Endothelial cell of umbilical vein (primary cell): ENCODE measurements around the gene CLIP2. TPM values are rescaled to one million over a fixed set of nuclear protein-coding genes. Genes with fewer than 3 reads are reported as not detected.

ENCODE experiments used
- BruUV-seq: library from RNA; stranded (reverse); fragments of 400-500 nt; replicated peaks from 2 replicates; lab custom pipeline; 2021; lab: Mats Ljungman, UMichigan
- CTCF ChIA-PET: fragments of 300-600, 350-600 bp; sonication (Branson Sonifier 250); formaldehyde crosslinking; loops from one replicate; lab custom pipeline; 2021; ENCODE audit warnings: antibody characterized with exemption, inconsistent platforms; lab: Charles Lee
- POLR2A ChIA-PET: fragments of 300-600, 350-600 bp; sonication (Branson Sonifier 250); formaldehyde crosslinking; loops from one replicate; lab custom pipeline; 2021; ENCODE audit warnings: antibody characterized with exemption, inconsistent platforms; lab: Charles Lee
- DNase-seq: peaks from one replicate; pipeline ENCODE4 v3.0.0-alpha.2; 2011; ENCODE audit warnings: low read depth, low spot score
- FAIRE-seq: peaks from 2 replicates; lab custom pipeline; 2011; peaks lifted over from hg19 to GRCh38; lab: Jason Lieb, UNC
- H2AFZ ChIP-seq: 2 replicates; pipeline ENCODE4 v1.6.0; 2012; ENCODE audit warnings: low read depth, low read length, control low read depth, inconsistent platforms
- H3K27ac ChIP-seq: 2 replicates; pipeline ENCODE4 v1.5.1; 2011; ENCODE audit warnings: low read depth, mild to moderate bottlenecking, control low read depth, low read length, moderate library complexity; ENCODE audit not compliant: insufficient read depth
- H3K27me3 ChIP-seq, 2 experiments: 2 replicates each; pipeline versions ENCODE4 v1.6.0 to v1.6.1; 2011; ENCODE audit warnings: low read length in 2 of 2, mixed read lengths in 1 of 2; ENCODE audit not compliant: control insufficient read depth in 2 of 2, insufficient read depth in 2 of 2
- H3K36me3 ChIP-seq, 2 experiments: 2 replicates in 1 of 2; 3 replicates in 1 of 2; pipeline ENCODE4 v1.5.1; 2011; ENCODE audit warnings: low read length in 2 of 2, mild to moderate bottlenecking in 1 of 2, moderate library complexity in 1 of 2; ENCODE audit not compliant: control insufficient read depth in 2 of 2, insufficient read depth in 2 of 2; ENCODE audit errors: extremely low read depth in 1 of 2
- H3K4me1 ChIP-seq: 3 replicates; pipeline ENCODE4 v1.5.1; 2011; ENCODE audit warnings: mild to moderate bottlenecking, low read length; ENCODE audit not compliant: control insufficient read depth, insufficient read depth; ENCODE audit errors: extremely low read depth
- H3K4me2 ChIP-seq: 2 replicates; pipeline ENCODE4 v1.6.1; 2011; ENCODE audit warnings: low read length, control low read depth, mixed read lengths; ENCODE audit not compliant: insufficient read depth
- H3K4me3 ChIP-seq, 3 experiments: fragments of 200-600 bp in 1 of 3; sonication (generic), shearing (Covaris generic) in 1 of 3; replicated peaks in 1 of 3; 2 replicates each; pipeline ENCODE4 v1.5.1; 2011 to 2016; ENCODE audit warnings: control low read depth in 3 of 3, low read length in 3 of 3, mild to moderate bottlenecking in 2 of 3, inconsistent platforms in 1 of 3, low read depth in 1 of 3, moderate library complexity in 1 of 3; ENCODE audit not compliant: insufficient read depth in 1 of 3
- H3K79me2 ChIP-seq: 2 replicates; pipeline ENCODE4 v1.6.0; 2012; ENCODE audit warnings: low read length, inconsistent platforms; ENCODE audit not compliant: control insufficient read depth, insufficient read depth
- H3K9ac ChIP-seq: replicated peaks from 2 replicates; pipeline ENCODE3; 2011; ENCODE audit warnings: low read length, control low read depth; ENCODE audit not compliant: insufficient read depth; ENCODE audit errors: extremely low read depth
- H3K9me1 ChIP-seq: replicated peaks from 3 replicates; pipeline ENCODE4 v1.6.0; 2011; ENCODE audit warnings: mild to moderate bottlenecking, low read length; ENCODE audit not compliant: control insufficient read depth, insufficient read depth; ENCODE audit errors: extremely low read depth
- H3K9me3 ChIP-seq: replicated peaks from 2 replicates; pipeline ENCODE4 v1.5.1; 2012; ENCODE audit warnings: low read length, inconsistent platforms; ENCODE audit not compliant: control insufficient read depth, insufficient read depth
- H4K20me1 ChIP-seq: replicated peaks from 2 replicates; pipeline ENCODE3; 2011; ENCODE audit warnings: mild to moderate bottlenecking, low read length; ENCODE audit not compliant: control insufficient read depth, insufficient read depth; ENCODE audit errors: extremely low read depth
- CTCF ChIP-seq, 2 donors: IDR thresholded peaks; 1 replicate in 1 of 2; 2 replicates in 1 of 2; pipeline ENCODE4 v1.5.1; 2011; ENCODE audit warnings: low read length in 2 of 2, mild to moderate bottlenecking in 2 of 2, moderate library complexity in 2 of 2, control low read depth in 1 of 2, inconsistent platforms in 1 of 2, low read depth in 1 of 2; ENCODE audit not compliant: insufficient read depth in 1 of 2; ENCODE audit errors: extremely low read depth in 1 of 2
- EZH2 ChIP-seq: IDR thresholded peaks from 2 replicates; pipeline ENCODE4 v1.6.1; 2012; ENCODE audit warnings: borderline replicate concordance, low read depth, mild to moderate bottlenecking, moderate library complexity, low read length, inconsistent platforms; ENCODE audit not compliant: severe bottlenecking
- FOS ChIP-seq: IDR thresholded peaks from 2 replicates; pipeline ENCODE4 v1.6.1; 2011; ENCODE audit warnings: mild to moderate bottlenecking, low read length, moderate library complexity, borderline replicate concordance; ENCODE audit not compliant: insufficient read depth
- GATA2 ChIP-seq: IDR thresholded peaks from 2 replicates; pipeline ENCODE4 v1.7.0; 2011; ENCODE audit warnings: low read depth, mild to moderate bottlenecking, moderate library complexity, mixed read lengths, low read length; ENCODE audit not compliant: insufficient read length, insufficient read depth
- JUN ChIP-seq: IDR thresholded peaks from 2 replicates; pipeline ENCODE4 v1.6.1; 2011; ENCODE audit warnings: borderline replicate concordance, low read depth; ENCODE audit not compliant: insufficient read length, insufficient read depth
- MAX ChIP-seq: IDR thresholded peaks from 2 replicates; pipeline ENCODE4 v1.6.1; 2011; ENCODE audit not compliant: insufficient read depth, insufficient read length
- MYC ChIP-seq: IDR thresholded peaks from one replicate; pipeline ENCODE4 v1.6.1; 2011; ENCODE audit warnings: mild to moderate bottlenecking, low read depth, low read length
- POLR2A ChIP-seq: IDR thresholded peaks from 2 replicates; pipeline ENCODE4 v1.6.1; 2012; ENCODE audit warnings: low read depth, mild to moderate bottlenecking, control low read depth, low read length
- POLR2AphosphoS5 ChIP-seq: IDR thresholded peaks from 2 replicates; pipeline ENCODE4 v1.6.1; 2012; ENCODE audit warnings: low read depth, mild to moderate bottlenecking, control low read depth, low read length, moderate library complexity; ENCODE audit not compliant: insufficient read depth
- dilution Hi-C: fragments of 300-500 bp; cut with MboI; formaldehyde crosslinking; loops from one replicate; pipeline ENCODE4 v1.15.0; 2019; ENCODE audit warnings: low sequenced_read_pairs; ENCODE audit not compliant: extremely low pct_ligation_motif_present
- intact Hi-C: fragments of 100-400 bp; cut with micrococcal nuclease; formaldehyde crosslinking; loops from one replicate; pipeline ENCODE4 v1.10.0; 2022
- polyA plus RNA-seq, 4 experiments: library from polyadenylated mRNA; depleted of rRNA in 3 of 4; stranded (reverse) in 3 of 4; unstranded in 1 of 4; fragments of >200 nt; gene quantifications; 2 replicates each; pipeline versions ENCODE4 v1.2.1 to v1.2.3, GENCODE V29; 2011 to 2012; ENCODE audit warnings: missing spikeins in 1 of 4
- total RNA-seq: library from RNA; stranded (reverse); gene quantifications from 2 replicates; pipeline ENCODE4 v1.2.3, GENCODE V29; 2021

The CLIP2 gene
- total and polyA plus RNA-seq, 2 donors (not counting 3 experiments of a cell fraction or from before 2014, with no cell fraction given): 8.3 to 37.1 TPM

DNA sequence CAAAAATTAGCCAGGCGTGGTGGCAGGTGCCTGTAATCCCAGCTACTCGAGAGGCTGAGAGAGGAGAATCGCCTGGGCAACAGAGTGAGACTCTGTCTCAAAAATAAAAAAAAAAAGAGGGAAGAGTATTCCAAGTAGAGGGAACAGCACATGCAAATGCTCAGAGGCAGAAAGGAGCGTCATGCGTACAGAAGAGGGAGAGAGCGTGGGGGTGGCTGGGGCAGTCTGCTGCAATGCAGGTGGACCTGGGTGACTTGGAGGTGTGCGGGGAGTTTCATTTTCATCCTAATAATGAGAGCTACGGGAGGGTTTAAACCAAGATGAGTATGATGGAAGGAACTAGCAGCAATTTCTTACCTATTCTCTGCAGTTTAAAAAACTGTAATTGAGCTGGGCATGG lies 28.8 kb downstream of the CLIP2 start:
- TF ChIP-seq GATA2 (no peak), MYC (no peak), FOS (no peak), POLR2AphosphoS5 (no peak), CTCF (IDR thresholded peaks at IDR 0.05; ENCODE audit: extremely low read depth in 1 of 2, insufficient read depth in 1 of 2, low read depth in 1 of 2, low read length in 2 of 2) (no peak), POLR2A (no peak), MAX (no peak), EZH2 (no peak), JUN (no peak)
- FAIRE-seq (no peak), DNase-seq (no peak)
- Histone ChIP-seq H3K79me2 (no peaks in the 10 kb centered on the region), H3K9me3 (no peaks in the 10 kb centered on the region), H3K27me3 (no peaks in the 10 kb centered on the region), H3K9me1 (no peaks in the 10 kb centered on the region), H3K27ac (no peak overlapping the region), H4K20me1 (no peaks in the 10 kb centered on the region), H2AFZ (no peak overlapping the region), H3K4me3 (no peak overlapping the region), H3K4me1 (no peaks in the 10 kb centered on the region), H3K9ac (no peak overlapping the region), H3K36me3 (peaks cover 0 to 2% of the 10 kb centered on the region in 2 experiments), H3K4me2 (no peak overlapping the region)
- dilution Hi-C loops (no loop called here), intact Hi-C loops (no loop called here)
- ChIA-PET POLR2A (no interaction called here), CTCF (no interaction called here)
- no TSS peak for BruUV-seq
